GM13977 (cell line): Measurements from ENCODE around the gene TUBA8.

Experiments used
- DNase-seq: peaks from one replicate; pipeline ENCODE4 v3.0.0; 2012; ENCODE audit warnings: low spot score
- in situ Hi-C: fragments of 300-500 bp; cut with MboI; formaldehyde crosslinking; loops from one replicate; pipeline ENCODE4 v1.12.0; 2022; ENCODE audit warnings: low sequenced_read_pairs, low pct_unique_long_range_greater_than_20kb, mixed read lengths, inconsistent platforms; ENCODE audit not compliant: unreplicated experiment
- TF ChIP-seq, protein P1 (sequence below): IDR thresholded peaks from 2 replicates; pipeline ENCODE4 v1.5.1; 2012; ENCODE audit warnings: mild to moderate bottlenecking, control low read depth; ENCODE audit not compliant: insufficient read depth; ENCODE audit errors: extremely low read depth, missing control alignments

TUBA8 gene

DNA sequence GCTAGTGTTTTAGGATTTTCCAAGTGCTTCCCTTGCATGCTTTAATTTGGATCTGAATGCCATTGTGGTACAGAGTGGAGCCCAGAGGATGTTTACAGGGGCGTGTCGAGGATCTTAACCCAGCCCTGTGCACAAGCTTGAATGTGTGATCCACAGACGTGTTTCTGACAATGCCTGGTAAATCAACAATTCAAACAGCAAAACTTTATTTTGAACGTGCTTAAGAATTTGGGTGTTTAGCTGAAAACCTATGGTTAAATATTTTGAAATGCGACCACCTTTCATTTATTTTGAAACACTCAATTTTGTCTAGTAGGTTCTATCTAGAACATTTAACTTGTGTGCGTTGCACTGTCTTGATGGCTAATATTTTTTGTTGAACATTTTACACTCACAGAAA, 1.8 kb downstream of the TUBA8 start:
- in situ Hi-C loops, result no loop called here
- DNase-seq, result no peak
- TF ChIP-seq, protein P1, sequence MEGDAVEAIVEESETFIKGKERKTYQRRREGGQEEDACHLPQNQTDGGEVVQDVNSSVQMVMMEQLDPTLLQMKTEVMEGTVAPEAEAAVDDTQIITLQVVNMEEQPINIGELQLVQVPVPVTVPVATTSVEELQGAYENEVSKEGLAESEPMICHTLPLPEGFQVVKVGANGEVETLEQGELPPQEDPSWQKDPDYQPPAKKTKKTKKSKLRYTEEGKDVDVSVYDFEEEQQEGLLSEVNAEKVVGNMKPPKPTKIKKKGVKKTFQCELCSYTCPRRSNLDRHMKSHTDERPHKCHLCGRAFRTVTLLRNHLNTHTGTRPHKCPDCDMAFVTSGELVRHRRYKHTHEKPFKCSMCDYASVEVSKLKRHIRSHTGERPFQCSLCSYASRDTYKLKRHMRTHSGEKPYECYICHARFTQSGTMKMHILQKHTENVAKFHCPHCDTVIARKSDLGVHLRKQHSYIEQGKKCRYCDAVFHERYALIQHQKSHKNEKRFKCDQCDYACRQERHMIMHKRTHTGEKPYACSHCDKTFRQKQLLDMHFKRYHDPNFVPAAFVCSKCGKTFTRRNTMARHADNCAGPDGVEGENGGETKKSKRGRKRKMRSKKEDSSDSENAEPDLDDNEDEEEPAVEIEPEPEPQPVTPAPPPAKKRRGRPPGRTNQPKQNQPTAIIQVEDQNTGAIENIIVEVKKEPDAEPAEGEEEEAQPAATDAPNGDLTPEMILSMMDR, result no peak

DNA sequence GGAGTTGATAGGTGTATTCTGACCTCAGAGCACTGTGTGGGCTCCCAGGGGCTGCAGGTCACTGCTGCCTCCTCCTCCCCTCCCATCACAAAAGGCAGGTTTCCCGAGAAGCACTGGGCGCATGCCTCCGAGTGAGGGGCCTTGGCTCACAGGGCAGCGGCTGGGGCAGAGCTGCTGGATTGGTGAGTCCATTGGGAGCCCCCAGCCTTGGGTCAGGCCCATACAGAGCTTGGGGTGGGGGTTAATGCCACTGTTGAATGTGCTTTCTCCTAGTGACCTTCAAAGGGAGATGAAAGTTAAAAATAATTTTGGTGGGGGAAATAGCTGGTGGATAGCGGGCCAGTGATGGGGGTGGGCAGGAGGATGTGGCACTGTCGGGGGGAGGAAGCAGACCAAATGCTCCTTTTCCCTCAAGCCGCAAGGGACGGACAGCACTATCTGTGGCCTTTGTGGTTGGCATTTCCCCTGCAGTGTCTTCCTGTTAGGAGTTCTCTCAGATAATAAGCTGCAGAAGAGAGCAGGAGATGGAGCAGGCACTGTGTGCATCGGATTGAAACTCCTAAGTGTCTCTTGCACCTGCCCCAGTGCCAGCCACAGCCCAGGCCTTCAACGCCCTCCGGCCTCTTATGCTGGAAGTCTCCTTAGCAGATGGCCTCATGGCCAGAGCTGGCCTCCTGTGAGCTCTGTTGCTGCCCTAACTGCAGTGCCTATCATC, 3.2 kb downstream of the TUBA8 start:
- TF ChIP-seq, protein P1, result no peak
- in situ Hi-C loops, result no loop called here
- no peak for DNase-seq

DNA sequence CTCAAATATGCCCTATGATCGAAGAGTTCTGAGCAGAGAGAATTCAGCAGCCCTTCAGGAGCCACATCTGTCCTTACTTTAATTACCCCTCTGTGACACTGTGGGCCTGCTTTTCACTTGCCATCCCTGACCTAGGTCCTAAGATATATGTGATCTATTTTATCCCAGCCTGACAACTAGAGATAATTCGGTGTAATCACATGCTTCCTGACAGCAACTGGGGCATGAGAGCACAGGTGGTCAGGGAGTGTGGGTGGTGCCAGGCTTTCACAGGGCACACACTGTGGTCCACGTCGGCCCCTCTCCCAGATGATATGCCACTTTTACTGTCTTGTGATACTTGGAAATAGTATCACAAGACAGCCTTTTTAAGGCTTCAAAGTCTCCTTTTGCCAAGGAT, 3.9 kb downstream of the TUBA8 start:
- DNase-seq, result no peak
- in situ Hi-C loops, result no loop called here
- TF ChIP-seq, protein P1, result no peak

DNA sequence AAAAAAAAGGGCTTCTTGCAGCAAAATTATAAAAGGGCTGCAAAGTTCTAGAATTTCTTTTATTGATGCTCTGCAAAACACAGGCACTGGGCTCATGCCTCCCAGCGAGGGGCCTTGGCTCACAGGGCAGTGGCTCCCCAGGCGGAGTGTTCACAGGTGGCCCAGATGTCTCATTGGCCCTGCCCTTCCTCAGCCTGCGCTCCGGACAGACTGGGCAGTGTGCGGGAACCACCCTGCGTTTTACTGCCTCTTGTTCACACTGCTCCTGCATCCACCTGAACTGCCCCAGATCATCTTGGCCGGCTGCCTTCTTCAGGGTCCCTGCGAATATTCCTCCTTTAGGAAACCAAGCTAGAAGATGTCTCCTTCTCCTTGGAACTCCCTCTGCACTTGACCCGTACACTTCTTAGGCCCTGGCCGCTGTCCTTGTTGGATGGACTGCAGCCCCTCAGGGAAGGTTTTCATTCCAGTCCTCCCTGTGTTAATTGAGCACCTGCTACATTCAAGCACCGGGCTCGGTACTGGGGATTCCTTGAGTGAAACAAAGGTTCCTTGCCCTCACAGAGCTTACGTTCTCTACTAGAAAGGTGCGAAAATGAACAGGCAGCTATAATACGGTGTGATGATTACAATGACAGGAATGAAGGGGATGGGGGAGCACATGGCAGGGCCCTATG, 4.5 kb downstream of the TUBA8 start:
- in situ Hi-C loops, result no loop called here
- TF ChIP-seq, protein P1, result no peak
- no peak for DNase-seq

DNA sequence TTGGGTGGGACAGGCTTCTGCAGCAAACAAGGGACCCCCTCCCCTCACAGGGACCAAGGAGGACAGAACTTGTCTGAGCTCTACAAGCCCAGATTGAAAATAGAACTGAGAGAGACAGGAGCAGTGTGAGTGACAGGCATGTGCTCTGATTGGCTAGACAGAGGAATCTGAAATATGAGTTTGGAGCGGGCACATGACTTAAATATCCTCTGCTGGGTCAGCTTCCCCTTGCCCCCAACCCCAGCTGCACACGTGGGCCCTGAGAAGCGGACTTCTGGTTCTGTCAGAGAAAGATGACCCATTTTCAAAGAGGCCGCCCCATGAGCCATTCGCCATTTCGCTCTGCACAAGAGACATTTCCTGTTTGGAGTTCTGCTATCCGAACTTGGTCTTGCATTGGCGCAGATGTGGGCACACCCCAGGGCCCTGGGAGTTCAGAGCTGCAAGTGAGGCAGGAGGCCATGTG, 5.3 kb downstream of the TUBA8 start:
- TF ChIP-seq, protein P1, result no peak
- in situ Hi-C loops, result no loop called here
- no peak for DNase-seq

DNA sequence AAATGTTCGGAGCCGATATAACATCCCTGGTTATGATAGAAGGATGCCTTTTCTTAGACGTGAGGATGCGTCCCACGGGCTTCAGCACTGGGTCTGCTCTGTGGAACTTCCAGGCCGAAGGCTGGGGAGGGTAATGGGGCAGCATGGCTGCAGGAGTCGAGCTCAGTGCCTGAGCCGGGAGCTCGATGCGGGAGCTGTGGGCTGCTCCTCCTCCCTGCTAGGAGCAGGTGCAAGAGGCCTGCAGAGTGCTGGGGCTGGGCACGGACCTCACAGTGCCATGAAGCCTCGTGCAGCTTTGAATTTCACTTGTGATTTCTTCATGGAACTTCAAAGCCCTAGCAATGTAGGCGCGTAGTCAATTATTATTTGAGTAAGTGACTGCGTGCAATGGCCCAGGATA, 6.0 kb downstream of the TUBA8 start:
- no peak for DNase-seq
- in situ Hi-C loops, result no loop called here
- TF ChIP-seq, protein P1, result no peak
